GM19023 (cell line): ENCODE measurements around the gene RAB10.
"Not testable (repeated sequence)": the region's sequence is repeated elsewhere in the genome, so short reads cannot be mapped to it uniquely, and the experiment has no call there.

Source experiments
- ATAC-seq: cut with Tn5 transposase; IDR thresholded peaks from one replicate; pipeline ENCODE4 v1.9.1; 2021; ENCODE audit warnings: mild to moderate bottlenecking, moderate library complexity; ENCODE audit not compliant: unreplicated experiment

Gene RAB10

DNA sequence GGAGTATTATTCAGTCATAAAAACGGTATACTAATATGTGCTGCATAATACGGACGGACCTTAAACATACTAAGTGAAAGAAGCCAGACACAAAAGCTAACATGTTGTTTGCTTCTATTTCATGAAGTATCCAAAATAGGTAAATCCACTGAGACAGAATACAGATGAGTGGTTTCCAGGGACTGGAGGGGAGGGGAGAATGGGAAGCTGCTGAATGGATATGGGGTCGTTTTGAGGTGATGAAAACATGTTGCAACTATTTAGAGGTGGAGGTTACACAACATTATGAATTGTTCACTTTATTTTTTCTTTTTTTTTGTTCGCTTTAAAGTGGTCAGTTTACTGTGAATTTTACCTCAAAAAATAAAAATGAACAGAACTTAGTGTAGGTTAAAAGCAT is 52.9 kb downstream of the RAB10 start:
- no peak for ATAC-seq

- ATAC-seq: no peak
Observed at GRCh38 chr2:26088038-26088643, 54.3 kb downstream of the RAB10 start.

DNA sequence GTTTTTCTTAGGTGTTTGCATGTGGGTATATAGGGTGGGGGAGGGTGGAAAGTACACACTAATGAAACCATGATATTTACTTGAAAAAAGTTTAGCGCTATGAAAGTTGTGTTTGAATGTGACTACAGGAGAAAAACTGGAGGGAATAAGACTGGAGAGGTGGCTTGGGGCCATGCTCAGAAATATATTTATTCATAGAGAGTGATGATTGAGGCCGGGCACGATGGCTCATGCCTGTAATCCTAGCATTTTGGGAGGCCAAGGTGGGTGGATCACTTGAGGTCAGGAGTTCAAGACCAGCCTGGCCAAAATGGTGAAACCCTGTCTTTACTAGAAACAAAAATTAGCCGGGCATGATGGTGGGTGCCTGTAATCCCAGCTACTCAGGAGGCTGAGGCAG is 55.0 kb downstream of the RAB10 start:
- not testable (repeated sequence) for ATAC-seq

DNA sequence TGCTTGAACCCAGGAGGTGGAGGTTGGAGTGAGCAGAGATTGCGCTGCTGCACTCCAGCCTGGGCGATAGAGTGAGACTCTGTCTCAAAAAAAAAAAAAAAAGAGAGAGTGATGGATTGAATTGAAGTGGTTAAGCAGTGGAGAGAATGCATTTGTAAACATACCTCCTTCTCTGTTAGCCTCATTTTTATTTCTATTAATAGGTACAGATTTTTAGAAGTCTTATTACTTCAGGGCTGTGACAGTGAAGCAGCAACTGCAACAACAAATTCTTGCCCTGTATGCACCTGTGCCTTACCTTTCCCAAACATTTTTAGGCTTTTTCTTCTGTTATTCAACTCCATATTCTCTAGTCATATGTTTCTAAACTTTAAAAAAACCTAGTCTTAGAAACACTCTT is 55.5 kb downstream of the RAB10 start:
- no peak for ATAC-seq

- ATAC-seq: no peak
Observed at GRCh38 chr2:26095758-26096157, 61.9 kb downstream of the RAB10 start.

DNA sequence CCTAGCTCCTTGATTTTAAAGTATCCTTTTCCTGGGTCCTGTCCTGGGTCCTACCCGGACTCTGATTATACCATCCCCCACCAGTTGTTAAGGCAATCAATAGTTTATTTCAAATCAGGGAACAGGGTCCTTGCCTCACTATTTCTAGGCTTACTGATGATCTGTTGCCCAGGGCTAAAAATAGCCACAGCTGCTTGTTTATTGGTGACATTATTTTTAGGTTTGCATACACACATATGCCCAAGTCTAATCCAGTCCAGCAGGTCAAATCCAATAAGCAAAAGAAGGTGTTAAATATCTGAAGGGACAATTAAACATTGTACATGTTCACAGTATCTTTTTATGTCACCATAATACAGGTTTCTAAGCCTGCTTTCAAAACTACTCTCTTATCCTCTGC is 66.0 kb downstream of the RAB10 start:
- no peak for ATAC-seq

- no peak for ATAC-seq
Observed at GRCh38 chr2:26100384-26100783, 66.5 kb downstream of the RAB10 start.

- ATAC-seq: no peak
Observed at GRCh38 chr2:26103752-26104151, 69.9 kb downstream of the RAB10 start.

DNA sequence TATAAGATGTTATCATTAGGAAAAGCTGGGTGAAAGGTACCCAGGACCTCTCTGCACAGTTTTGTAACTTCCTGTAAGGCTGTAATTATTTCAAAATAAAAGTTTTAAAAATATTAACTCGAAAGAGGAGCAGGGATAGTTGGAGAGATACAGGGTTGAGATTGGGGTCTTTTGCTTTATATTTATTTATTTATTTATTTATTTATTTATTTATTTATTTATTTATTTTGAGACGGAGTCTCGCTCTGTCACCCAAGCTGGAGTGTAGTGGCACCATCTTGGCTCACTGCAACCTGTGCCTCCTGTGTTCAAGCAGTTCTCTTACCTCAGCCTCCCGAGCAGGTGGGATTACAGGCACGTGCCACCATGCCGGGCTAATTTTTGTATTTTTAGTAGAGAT is 74.8 kb downstream of the RAB10 start:
- not testable (repeated sequence) for ATAC-seq

DNA sequence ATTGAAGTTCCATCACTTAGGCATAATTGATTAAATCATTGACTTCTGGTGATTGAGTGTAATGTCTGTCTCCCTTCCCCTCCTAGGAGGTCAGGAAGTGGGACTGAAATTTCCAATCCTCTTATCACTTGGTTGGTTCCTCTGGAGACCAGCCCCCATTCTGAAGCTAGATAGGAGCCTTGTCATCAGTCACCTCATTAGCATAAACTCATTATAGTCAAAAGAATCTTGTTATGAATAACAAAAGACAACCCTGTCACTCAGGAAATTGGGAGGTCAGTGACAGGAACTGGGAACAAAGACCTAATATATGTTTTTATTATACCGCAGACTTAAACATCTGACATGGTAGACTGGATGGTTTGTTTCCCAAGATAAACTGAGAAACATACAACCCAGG is 78.3 kb downstream of the RAB10 start:
- no peak for ATAC-seq

DNA sequence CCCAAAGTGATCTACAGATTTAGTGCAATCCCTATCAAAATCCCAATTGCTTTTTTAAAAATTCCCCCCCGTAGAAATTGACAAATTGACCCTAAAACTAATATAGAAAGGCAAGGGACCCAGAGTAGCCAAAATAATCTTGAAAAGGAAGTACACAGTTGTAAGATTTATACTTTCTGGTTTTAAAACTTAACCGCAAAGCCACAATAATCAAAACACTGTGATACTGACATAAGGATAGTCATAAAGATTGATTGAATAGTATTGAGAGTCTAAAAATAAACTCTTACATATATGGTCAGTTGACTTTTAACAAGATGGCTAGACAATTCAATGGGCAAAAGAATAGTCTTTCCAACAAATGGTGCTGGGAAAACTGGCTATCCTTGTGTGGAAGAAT is 80.3 kb downstream of the RAB10 start:
- no peak for ATAC-seq

DNA sequence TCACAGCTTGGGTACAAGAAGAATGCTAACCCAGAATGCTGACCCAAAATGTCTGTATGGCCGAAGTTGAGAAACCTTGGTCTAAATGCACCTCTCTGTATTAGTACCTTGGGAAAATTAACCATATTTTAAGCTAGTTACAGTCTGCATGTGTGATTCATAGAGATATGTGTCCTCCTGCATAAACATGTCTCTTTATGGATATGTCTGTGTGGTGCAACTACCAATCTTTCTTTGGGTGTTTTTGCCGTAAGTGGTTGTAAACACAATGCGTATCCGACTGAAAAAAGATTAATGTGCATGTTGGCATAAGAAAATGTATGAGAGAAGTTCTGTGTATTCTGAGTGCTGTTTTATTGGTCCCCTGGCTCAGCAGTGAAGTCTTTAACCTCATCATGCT is 84.8 kb downstream of the RAB10 start:
- ATAC-seq: no peak

GRCh38 chr2:26119521-26119920 is 85.6 kb downstream of the RAB10 start:
- ATAC-seq: no peak

GRCh38 chr2:26122630-26123029 is 88.7 kb downstream of the RAB10 start:
- ATAC-seq: no peak

- no peak for ATAC-seq
Observed at GRCh38 chr2:26123426-26123825, 89.5 kb downstream of the RAB10 start.

DNA sequence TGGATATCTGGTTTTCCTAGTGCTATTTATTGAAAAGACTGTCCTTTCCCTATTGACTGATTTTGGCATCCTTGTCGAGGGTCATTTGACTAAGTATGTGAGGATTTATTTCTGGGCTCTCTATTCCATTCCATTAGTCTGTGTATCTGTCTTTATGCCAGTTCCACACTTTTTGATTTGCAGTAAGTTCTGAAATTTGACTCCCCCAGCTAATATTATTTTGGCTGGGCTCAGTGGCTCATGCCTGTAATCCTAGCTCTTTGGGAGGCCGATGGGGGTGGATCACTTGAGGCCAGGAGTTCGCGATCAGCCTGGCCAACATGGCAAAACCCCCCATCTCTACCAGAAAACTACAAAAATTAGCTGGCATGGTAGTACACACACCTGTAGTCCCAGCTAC is 92.2 kb downstream of the RAB10 start:
- ATAC-seq: no peak

DNA sequence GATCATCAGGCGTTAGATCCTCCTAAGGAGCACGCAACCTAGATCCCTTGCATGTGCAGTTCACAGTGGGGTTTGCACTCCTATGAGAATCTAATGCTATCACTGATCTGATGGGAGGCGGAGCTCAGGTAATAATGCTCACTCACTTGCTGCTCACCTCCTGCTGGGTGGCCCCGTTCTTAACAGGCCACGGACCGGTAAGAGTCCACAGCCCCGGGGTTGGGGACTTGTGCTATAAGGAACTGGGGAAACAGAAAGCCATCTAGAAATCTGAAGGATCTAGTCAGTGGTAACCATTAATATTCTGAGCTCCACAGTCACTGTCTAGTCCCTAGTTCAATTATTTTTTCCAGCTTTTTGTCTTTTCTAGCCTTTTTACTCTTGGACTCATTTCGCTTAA is 94.3 kb downstream of the RAB10 start:
- ATAC-seq: no peak

DNA sequence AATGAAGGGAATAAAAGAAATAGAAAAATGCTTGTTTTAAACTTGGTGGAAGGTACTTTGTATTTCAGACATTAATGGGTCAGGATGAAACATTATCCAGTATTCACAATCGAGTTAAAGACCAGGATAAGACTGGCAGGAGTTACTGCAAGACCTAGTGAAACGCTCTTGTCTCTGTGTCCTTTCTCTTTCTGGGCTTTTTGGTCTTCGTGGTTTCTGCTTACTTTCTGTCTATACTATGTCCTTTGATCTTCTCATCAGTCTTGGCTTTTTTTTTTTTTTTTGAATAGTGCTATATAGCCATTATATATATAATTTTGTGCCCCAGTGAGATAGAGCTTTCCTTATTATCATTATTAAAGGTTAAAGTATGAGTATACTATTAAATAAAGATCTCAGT is 96.9 kb downstream of the RAB10 start:
- ATAC-seq: no peak

GRCh38 chr2:26136451-26136850 is 102.6 kb downstream of the RAB10 start:
- no peak for ATAC-seq

- ATAC-seq: no peak
Observed at GRCh38 chr2:26139269-26140183, 105.6 kb downstream of the RAB10 start.

DNA sequence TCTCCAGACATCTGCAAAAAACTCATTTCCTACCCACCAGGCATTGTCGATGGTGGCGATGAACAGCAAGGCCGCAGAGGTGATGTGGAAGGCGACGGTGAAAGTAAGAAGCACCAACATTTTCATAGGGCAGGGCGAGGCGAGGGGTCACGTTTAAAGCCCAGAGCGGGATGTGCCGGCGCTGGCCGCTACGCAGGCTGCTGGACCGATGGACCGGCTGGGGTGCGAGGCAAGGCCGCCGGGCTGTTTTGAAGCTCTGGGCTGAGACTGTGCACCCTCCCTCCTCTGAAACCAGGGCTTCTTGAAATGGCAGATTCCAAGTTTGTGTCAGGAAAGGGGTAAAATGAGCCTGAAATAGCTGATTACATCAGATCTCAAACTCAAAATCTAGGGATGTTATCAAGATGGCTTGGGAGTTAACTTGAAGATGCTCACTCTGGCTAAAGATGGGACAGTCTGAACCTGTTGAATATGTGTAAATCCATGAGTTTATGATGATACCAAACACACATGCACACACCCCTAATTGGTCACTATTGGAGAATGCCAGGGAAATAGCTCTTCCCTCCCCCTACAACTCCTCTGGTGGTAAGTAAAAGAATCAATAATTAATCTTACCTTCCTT is 107.4 kb downstream of the RAB10 start:
- ATAC-seq: no peak

- no peak for ATAC-seq
Observed at GRCh38 chr2:26144031-26144430, 110.1 kb downstream of the RAB10 start.
